IPS-18a (cell line): Measurements from ENCODE around the gene VSTM2B.

Experiments used
- H3K27ac ChIP-seq: one replicate; pipeline ENCODE4 v1.5.1; 2013; ENCODE audit warnings: low read length
- H3K27me3 ChIP-seq: one replicate; pipeline ENCODE4 v1.6.1; 2013; ENCODE audit warnings: mild to moderate bottlenecking, low read length; ENCODE audit not compliant: control insufficient read depth, insufficient read depth
- H3K36me3 ChIP-seq: one replicate; pipeline ENCODE4 v1.6.1; 2013; ENCODE audit warnings: low read depth, low read length; ENCODE audit not compliant: control insufficient read depth
- H3K4me1 ChIP-seq: one replicate; pipeline ENCODE4 v1.6.1; 2013; ENCODE audit warnings: low read depth, low read length; ENCODE audit not compliant: control insufficient read depth
- H3K4me3 ChIP-seq: one replicate; pipeline ENCODE4 v1.5.1; 2013; ENCODE audit warnings: low read length
- H3K9ac ChIP-seq: one replicate; pipeline ENCODE4 v1.6.1; 2013; ENCODE audit warnings: mild to moderate bottlenecking, low read length, moderate library complexity
- H3K9me3 ChIP-seq: one replicate; pipeline ENCODE4 v1.6.1; 2013; ENCODE audit warnings: low read depth, low read length; ENCODE audit not compliant: control insufficient read depth

VSTM2B gene

DNA sequence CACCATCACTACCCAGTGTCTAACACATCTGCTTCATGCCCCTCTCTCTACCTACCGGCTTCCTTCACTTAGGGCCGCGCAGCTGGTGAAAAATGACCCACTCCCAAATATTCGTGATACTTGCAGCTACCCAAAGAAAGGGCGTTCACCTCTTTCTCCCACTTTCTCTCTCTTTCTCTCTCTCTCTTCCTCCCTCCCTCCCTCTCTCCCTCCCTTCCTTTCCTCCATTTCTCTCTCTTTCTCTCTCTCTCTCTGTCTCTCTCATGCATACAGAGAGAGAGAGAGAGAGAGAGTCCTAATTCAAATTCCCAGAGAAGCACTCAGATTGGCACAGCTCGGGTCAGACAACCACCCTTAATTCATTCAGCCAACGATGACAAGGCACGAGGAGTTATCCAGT lies 52.6 kb downstream of the VSTM2B start:
- H3K27ac ChIP-seq, result no peak overlapping the region
- H3K4me1 ChIP-seq, result peaks cover 13% of the 10 kb centered on the region
- H3K9me3 ChIP-seq, result no peaks in the 10 kb centered on the region
- H3K4me3 ChIP-seq, result no peak overlapping the region
- H3K27me3 ChIP-seq, result no peaks in the 10 kb centered on the region
- no peaks in the 10 kb centered on the region for H3K36me3 ChIP-seq
- no peak overlapping the region for H3K9ac ChIP-seq

DNA sequence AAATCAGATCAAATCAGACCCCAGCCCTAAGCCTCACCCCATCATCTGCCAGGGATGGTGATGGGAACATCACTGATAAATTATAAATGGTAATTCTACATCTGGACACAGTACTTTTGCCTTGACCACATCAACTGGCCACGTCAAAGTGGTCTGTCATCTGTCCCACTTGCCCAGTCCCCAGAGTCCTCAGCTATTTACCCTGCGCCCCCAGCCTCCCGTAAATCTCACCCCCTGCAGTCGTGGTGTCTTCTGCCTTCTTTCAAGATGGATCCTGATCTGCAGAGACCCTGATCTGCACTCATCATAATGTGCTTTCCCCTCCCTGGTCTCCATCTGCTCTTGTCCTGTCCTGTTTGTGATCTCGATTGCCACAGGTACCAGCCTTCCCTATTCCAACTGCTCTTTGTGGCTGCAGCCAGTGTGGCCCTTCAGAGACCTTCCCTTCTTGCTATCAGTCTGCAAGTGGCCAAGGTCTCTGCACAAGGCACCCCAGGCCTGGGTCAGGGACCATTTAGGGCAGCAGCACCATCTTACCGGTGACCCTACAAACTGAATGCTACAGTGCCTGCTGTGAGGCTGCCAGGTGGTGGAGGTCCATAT lies 53.6 kb downstream of the VSTM2B start:
- no peaks in the 10 kb centered on the region for H3K27me3 ChIP-seq
- peaks cover 13% of the 10 kb centered on the region for H3K4me1 ChIP-seq
- H3K4me3 ChIP-seq, result no peak overlapping the region
- H3K9ac ChIP-seq, result no peak overlapping the region
- H3K9me3 ChIP-seq, result no peaks in the 10 kb centered on the region
- no peaks in the 10 kb centered on the region for H3K36me3 ChIP-seq
- H3K27ac ChIP-seq, result no peak overlapping the region

DNA sequence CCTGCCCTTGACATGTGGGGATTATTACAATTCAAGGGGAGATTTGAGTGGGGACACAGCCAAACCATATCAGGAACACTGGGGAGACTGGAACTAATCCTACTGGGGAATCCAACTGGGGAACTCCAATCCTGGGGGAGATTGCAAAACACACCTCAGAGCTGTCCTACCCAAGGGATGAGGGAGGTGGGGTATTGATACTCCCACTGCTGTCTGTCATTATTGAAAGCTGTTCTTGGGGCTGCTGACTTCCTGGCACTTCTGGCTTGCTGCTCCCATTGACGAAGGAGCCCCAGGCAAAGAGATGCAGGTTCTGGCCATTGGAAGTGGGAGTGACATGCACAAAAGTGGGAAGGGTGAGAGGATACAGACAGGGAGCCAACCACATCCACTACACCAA lies 55.6 kb downstream of the VSTM2B start:
- Histone ChIP-seq H3K27ac (no peak overlapping the region), H3K9me3 (no peaks in the 10 kb centered on the region), H3K27me3 (no peaks in the 10 kb centered on the region), H3K4me3 (no peak overlapping the region), H3K36me3 (no peaks in the 10 kb centered on the region), H3K4me1 (peaks cover 5% of the 10 kb centered on the region), H3K9ac (no peak overlapping the region)

DNA sequence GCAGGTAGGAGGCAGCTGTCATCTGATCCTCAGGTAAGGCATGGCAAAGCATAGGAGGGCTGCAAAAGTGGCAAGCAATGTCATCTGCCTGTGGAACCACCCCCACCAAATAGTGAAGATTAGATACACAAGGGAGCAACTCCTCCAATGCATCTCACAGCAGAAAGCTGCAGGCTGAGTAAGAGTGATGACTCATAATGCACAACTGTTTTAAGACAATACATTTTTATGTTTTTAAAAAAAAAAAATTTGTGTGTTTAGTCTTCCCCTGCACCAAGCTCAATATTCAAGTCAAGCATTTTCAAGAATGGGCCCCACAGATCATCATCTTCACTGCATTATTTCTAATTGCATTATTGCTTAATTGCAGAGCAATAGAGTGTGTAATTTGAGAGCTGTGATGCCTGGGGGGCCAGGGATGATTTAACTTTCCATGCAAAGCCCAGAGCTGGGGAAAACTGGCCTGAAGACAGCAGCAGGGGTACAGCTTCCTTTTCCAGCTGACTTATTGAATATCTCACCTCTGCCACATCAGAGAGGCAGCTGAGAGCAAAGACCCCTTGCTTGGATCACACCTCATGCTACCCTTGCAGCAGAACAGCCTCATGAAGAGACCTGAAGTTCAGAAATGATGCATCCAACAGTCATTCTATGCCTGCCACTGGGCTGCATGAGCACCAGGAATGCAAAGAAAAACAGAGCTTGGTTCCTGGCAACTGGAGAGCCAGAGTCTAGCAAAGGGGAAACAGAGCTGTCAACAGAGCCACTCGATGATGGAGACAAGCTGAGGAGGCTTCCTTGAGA lies 57.6 kb downstream of the VSTM2B start:
- Histone ChIP-seq H3K9me3 (no peaks in the 10 kb centered on the region), H3K4me1 (no peaks in the 10 kb centered on the region), H3K4me3 (no peak overlapping the region), H3K27ac (no peak overlapping the region), H3K36me3 (no peaks in the 10 kb centered on the region), H3K27me3 (no peaks in the 10 kb centered on the region), H3K9ac (no peak overlapping the region)

DNA sequence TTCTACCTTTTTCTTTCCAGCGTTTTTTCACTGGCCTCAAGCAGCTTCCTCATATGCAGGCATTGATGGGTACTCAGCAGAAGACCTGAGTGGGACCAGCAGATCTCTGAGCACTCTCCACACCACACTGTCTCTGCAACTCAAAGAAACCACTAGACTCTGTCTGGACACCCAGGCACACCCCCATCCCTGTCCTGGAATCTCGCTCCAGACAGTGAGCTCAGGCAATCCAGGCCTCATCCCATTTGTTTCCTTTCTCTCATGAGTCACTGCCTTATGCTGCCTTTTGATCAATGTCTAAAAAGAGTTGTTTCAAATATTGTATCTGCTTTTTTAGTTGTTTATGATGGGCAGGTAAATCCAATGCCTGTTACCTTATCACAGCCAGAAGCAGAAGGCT lies 60.6 kb downstream of the VSTM2B start:
- Histone ChIP-seq H3K9ac (no peak overlapping the region), H3K4me1 (no peaks in the 10 kb centered on the region), H3K36me3 (no peaks in the 10 kb centered on the region), H3K9me3 (no peaks in the 10 kb centered on the region), H3K4me3 (no peak overlapping the region), H3K27ac (no peak overlapping the region), H3K27me3 (no peaks in the 10 kb centered on the region)

DNA sequence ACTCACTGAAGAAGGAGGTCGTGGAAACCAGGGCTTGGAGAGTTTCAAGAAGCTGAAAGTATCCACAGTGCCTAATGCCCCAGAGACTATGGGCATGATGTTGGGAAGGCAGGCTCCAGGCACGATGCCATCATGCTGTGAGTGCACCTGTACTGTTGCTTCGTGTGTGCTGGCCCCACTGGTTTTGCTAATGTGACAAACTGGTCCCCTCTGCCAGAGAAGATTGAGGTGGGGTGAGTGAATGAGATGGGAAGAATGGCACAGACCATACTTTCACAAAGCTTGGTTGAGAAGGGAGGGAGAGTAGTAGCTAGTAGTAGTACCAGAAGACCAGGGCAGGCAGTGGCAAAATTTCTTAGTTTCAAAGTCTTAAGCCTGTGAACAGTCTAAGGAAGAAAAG lies 61.3 kb downstream of the VSTM2B start:
- no peaks in the 10 kb centered on the region for H3K4me1 ChIP-seq
- no peaks in the 10 kb centered on the region for H3K27me3 ChIP-seq
- no peak overlapping the region for H3K9ac ChIP-seq
- no peak overlapping the region for H3K4me3 ChIP-seq
- no peaks in the 10 kb centered on the region for H3K36me3 ChIP-seq
- no peaks in the 10 kb centered on the region for H3K9me3 ChIP-seq
- no peak overlapping the region for H3K27ac ChIP-seq

DNA sequence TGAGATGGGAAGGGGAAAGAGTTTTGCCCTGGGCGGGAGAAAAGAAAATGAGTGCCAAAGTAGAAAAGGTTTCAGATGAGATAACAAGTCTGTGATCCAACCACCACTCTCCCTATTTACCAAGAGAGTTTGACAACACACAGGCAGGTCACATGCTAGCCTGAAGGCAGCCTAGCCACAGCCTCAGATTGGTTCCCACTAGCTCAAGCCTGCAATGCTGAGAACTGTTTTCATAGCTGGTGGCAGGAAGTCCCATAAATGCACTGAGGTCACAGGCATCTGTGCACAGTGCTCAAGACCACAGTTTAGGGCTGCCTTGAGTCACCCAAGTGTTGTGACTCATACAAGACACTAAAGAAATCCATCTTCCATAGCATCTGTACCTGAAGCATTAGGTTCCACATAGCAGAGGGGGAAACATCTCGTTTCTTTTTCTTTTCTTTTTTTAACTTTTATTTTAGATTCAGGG lies 61.8 kb downstream of the VSTM2B start:
- Histone ChIP-seq H3K4me1 (no peaks in the 10 kb centered on the region), H3K4me3 (no peak overlapping the region), H3K9me3 (no peaks in the 10 kb centered on the region), H3K27me3 (no peaks in the 10 kb centered on the region), H3K36me3 (no peaks in the 10 kb centered on the region), H3K9ac (no peak overlapping the region), H3K27ac (no peak overlapping the region)

DNA sequence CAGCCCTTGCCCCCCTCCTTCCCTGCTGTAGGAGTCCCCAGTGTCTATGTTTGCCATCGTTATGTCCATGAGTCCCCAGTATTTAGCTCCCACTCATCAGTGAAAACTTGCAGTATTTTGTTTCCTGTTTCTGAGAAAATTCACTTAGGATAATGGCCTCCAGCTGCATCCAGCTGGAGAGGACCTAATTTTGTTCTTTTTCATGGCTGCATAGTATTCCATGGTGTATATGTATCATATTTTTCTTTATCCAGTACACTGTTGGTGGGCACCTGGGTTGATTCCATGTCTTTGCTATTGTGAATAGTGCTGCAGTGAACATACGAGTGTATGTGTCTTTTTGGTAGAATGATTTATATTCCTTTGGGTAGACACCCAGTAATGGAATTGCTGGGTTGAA lies 62.3 kb downstream of the VSTM2B start:
- Histone ChIP-seq H3K4me1 (no peaks in the 10 kb centered on the region), H3K36me3 (no peaks in the 10 kb centered on the region), H3K9me3 (no peaks in the 10 kb centered on the region), H3K9ac (no peak overlapping the region), H3K27ac (no peak overlapping the region), H3K4me3 (no peak overlapping the region), H3K27me3 (no peaks in the 10 kb centered on the region)

DNA sequence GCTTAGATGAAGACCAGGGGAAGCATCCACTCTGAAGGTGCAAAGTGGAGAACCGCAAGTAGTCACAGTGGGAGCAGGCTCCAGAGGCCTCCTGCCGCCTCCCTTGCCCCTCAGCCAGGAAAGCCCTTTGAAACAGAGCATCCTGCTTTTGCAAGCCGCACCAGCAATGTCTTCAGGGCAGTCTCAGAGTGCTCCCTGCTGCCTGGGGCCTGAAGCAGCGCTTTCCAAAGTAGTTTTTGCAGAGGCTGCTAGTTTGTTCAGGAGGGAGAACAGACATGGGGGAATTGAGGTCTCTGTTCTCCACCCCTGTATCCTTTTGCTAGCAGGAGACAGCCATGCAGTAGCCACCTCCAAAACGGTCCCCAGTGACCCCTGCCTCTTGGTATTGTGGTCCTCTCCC lies 64.5 kb downstream of the VSTM2B start:
- no peaks in the 10 kb centered on the region for H3K9me3 ChIP-seq
- no peaks in the 10 kb centered on the region for H3K4me1 ChIP-seq
- no peak overlapping the region for H3K9ac ChIP-seq
- H3K36me3 ChIP-seq, result no peaks in the 10 kb centered on the region
- H3K27ac ChIP-seq, result no peak overlapping the region
- no peak overlapping the region for H3K4me3 ChIP-seq
- peaks cover 9% of the 10 kb centered on the region for H3K27me3 ChIP-seq

DNA sequence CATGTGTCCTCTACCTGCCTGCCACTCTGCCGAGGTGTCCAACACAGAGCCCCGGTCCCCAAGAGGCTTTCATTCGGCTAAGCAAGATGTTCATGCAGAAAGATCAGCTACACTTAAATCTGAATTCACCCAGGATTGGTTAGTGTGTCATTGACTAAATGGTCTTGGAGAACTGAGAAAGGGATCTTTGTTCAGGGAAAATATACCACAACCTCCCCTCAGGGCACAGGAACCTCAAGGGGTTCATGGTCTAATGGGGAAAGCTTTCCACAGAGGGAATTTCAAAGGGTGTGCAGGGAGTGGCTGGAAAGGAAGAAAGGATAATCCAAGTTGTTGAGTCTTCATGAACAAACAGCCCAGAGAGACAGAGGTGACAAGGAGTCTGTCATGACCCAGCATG lies 65.9 kb downstream of the VSTM2B start:
- H3K27ac ChIP-seq, result no peak overlapping the region
- no peak overlapping the region for H3K9ac ChIP-seq
- peaks cover 19% of the 10 kb centered on the region for H3K27me3 ChIP-seq

DNA sequence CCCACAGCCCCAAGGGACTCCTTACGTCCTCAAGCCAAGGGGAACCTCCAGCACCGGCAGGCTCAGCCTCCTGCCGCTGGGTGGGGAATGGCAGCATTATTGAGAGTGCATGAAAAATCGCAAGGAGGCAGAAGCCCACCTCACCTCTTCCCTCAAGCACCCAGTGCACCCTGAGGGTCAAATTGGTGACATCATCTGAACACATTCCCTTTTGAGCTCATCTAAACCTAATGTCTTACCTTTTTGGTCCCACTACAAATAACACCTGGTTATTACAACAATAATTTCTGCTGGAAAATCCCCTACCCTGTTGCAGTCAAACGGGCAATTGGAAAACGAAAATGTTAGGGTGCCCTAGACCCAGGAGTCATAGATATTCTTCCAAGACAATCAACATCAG lies 68.1 kb downstream of the VSTM2B start:
- peaks cover 26% of the 10 kb centered on the region for H3K27me3 ChIP-seq
- H3K4me3 ChIP-seq, result no peak overlapping the region
- H3K27ac ChIP-seq, result no peak overlapping the region
- no peak overlapping the region for H3K9ac ChIP-seq
- H3K36me3 ChIP-seq, result no peaks in the 10 kb centered on the region
- H3K4me1 ChIP-seq, result peaks cover 19% of the 10 kb centered on the region
- no peaks in the 10 kb centered on the region for H3K9me3 ChIP-seq

More for the DNA sequence above, 65.9 kb downstream of the VSTM2B start:
- Histone ChIP-seq H3K36me3 (no peaks in the 10 kb centered on the region), H3K4me1 (peaks cover 13% of the 10 kb centered on the region), H3K4me3 (no peak overlapping the region), H3K9me3 (no peaks in the 10 kb centered on the region)
